Activated CD4-positive, alpha-beta T cell treated with anti-CD3 and anti-CD28 coated beads, Interleukin-2, amount 50 U/mL, for 16 hours (primary cell): ENCODE measurements around the gene UPF1.
A peak's percentile ranks its signal among the peaks of the same experiment; 100 is the strongest.

ENCODE experiments used
- DNase-seq: peaks from one replicate; pipeline ENCODE4 v3.0.0-alpha.2; 2020

UPF1 gene

GRCh38 chr19:18831524-18832305 lies at the start of gene UPF1:
Gene UPF1 (plus strand): TSS chr19:18831959. CDS start chr19:18832210, 251 bp downstream.
- DNase-seq = peak; percentile 97

DNA sequence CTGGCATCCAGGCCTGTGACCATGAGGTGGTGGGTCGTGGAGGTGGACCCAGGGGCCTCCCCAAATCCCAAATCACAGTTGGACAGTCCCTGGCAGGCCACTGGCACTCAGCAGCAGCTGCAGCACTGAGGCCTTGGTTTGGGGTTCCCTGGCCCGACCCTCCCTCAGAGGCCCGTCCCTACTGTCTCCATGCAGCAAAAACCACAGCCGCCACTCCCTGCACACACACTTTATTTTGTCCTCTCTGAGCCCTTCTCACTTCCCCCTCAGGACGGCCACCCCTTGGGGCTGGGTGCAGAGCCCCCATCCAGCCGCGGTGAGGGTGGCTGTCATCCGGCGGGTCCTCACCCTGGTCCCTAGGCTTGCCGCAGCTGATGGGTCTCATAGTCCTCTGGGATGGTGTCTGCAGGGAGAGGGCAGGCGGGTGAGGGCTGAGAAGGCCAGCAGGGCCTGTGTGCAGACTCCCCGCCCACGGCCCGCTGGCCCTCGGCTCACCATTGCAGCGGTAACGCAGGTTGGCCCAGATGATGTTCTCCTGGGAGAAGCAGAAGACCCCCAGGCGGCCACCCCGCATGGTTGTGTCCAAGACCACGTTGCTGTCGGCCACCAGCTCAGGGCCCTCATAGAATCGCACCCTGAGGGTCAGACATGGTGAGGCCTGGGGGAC lies 49.1 kb upstream of the UPF1 start:
- DNase-seq = no peak

DNA sequence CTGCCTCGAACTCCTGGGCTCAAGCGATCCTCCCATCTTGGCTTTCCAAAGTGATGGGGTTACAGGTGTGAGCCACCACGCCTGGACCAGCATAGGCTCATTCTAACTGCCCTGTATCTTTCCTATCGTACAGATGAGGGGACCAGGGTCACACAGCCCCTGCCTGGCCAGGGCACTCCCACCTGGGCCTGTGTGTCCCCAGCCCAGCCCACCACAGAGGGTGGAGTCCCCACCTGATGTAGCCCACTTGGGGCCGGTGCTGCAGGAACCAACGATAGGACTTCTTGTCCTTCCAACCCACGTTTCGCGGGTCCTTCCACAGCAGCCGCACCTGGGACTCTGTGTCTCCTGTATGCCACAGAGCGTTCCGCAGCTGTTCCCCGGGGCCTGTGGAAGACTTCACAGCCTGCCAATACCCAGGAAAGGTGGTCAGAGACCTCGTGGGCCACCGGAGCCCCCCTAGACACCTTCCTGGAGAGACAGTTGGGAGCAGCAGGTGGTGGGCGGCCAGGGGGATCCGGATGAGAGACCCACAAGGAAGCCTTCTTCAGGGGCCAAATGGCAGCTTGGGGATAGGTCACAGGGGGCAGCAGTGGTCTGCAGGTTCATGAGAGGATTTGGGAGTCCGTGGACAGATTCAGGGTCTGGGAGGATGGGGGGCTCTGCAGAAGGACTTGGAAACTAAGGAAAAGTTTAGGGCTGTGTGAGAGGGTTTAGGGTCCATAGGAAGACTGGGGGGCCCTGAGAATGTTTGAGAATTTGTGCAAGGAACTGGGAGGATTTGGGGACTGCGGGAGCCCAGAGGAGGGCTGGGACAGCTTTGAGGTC lies 47.6 kb upstream of the UPF1 start:
- DNase-seq = no peak

DNA sequence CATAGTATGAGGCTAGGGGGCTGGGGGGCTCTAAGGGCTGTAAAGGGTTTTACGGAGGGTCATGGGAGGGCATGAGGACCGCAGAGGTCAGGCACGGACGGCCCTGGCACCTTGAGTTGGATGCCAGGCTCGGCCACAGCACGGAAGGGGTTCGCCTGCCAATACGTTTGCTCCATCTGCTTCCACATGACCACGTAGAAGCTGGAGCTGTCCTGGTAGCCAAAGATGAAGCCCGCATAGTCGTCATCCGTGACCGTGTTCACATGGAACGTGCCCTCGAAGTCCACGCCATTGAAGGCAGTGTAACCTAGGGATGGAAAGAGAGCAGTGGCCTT lies 47.0 kb upstream of the UPF1 start:
- DNase-seq = no peak

DNA sequence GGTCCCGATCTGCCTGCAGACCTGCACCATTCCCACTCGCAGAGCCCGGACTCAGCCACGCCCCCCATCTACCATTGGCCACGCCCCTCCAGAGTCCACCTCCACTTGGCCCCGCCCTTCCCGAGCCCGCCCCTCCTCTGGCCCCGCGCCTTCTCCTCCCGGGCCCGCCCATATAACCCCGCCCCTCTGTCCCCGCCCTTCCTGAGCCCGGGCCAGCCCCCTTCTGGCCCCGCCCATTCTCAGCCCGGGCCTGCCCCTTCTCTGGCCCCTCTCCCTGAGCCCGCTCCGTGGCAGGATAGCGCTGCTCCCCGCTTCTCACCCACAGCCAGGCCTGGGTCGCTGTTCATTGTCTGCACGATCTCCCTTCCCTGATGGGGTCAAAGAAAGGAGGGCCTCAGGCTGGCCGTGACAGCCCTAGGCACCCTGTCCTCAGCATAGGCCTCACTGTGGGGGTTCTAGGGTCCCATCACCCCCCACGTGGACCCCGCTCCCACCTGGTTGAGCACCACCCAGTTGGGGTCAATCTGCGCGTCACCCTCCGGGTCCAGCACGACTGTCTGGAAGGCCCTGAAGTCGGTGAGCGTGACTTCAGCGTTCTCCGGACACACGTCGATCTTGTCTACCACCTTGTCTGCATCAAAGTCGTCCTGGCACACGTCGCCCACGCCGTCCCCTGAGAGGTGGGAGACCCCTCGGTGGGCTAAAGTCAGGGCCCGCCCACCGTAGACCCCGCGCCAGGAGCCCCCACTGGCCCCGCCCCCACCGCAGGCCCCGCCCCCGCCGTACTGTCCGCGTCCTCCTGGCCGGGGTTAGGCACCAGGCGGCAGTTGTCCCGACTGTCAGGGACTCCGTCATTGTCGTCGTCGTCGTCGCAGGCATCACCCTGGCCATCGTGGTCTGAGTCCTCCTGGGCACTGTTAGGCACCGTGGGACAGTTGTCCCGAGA lies 46.3 kb upstream of the UPF1 start:
- DNase-seq = peak; percentile 82

DNA sequence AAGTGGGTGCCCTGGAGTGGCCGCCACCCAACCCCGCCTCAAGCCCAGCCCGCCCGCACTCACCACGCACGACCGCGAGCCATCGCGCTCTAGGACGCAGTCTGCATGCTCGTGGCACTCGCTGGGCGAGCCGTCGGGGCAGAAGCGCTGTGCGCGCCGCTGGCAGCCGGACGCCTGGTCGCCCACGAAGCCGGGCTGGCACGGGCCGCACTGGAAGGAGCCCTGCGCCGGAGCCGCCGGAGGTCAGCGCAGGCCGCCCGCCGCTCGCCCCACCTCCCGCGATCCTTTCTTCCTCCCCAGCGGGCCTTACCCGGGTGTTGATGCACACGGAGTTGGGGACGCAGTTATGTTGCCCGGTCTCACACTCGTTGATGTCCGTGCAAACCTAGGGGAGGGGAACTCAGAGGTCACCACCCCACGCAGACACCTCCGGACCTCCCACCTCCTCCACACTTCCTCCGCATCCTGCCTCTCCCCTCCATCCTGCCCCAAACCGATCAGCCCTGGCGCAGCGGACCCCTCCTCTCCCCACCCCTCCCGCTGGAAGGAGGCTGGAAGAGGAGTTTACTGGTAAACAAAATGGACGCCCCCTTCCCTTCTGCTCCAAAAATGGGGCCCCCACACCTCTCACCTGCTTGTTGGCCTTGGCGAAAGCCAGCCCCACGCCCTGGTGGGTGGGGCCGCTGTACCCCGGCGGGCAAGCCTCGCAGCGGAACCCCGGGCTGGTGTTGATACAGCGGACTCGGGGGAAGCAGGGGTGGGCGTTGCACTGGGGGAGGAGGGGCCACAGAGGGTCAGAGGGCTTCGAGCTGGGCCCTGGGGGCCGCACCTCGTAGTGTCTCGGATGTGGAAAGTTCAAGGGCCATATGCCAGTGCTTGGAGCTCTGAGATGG lies 43.0 kb upstream of the UPF1 start:
- DNase-seq = no peak

DNA sequence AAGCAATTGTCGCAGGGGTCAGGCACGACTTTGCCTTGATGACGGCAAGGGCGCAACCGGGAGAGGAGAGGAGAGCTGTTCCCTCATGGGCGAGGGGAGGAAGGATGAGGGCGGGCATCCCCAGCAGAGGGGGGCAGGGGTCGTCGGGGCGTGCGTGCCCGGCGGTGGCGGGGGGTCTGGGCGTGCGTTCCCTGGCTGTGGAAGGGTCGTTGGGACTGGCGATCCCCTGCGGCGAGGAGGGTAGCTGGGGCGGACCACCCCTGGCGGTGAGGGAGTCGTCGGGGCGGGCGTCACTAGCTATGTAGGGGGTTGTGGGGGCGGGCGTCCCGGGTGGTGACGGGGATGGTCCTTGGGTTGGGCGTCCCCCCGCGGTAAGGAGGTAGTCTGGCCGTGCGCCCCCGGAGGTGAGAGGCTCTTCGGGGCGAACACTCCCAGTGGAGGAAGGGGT lies 42.3 kb upstream of the UPF1 start:
- DNase-seq = no peak

GRCh38 chr19:18789883-18790565 lies 41.7 kb upstream of the UPF1 start:
- no peak for DNase-seq

- no peak for DNase-seq
Measured at GRCh38 chr19:18790566-18791314, 41.0 kb upstream of the UPF1 start, which contains the start of gene COMP. Gene COMP (minus strand): TSS chr19:18791305. CDS start chr19:18791269, 36 bp downstream.

DNA sequence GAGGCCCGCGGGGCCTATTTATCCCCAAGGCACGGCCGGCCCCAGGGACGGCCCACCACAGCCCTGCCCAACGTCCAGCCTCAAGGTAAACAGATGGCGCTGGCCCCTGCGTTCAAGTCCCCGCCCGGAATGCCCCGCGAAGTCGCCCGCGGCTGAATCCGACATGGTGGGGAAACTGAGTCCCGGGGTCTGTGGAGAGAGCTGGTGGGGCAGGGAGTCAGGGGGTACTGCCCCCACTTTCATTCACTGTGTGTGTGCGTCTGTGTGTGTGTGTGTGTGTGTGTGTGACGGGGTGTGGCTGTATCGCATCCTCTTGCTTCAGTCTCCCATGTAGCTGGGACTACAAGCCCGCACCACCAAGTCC lies 40.5 kb upstream of the UPF1 start:
- no peak for DNase-seq

GRCh38 chr19:18792661-18793060 lies 39.1 kb upstream of the UPF1 start:
- DNase-seq = no peak

GRCh38 chr19:18793144-18794028 lies 38.4 kb upstream of the UPF1 start:
- no peak for DNase-seq

DNA sequence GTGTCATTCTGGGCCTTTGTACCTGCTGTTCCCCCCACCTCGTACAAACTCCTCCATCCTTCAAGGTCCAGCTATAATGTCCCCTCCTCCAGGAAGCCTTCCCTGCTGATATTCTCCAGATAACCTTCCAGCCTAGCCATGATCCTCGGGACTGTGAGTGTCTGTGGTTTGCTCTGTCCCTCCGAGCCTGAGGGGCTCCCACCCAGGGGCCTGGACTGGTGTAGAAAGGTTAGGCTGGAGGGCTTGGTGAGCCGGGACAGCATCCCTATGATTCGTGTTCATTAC lies 37.8 kb upstream of the UPF1 start:
- DNase-seq = no peak

- no peak for DNase-seq
Measured at GRCh38 chr19:18794692-18795091, 37.1 kb upstream of the UPF1 start.

DNA sequence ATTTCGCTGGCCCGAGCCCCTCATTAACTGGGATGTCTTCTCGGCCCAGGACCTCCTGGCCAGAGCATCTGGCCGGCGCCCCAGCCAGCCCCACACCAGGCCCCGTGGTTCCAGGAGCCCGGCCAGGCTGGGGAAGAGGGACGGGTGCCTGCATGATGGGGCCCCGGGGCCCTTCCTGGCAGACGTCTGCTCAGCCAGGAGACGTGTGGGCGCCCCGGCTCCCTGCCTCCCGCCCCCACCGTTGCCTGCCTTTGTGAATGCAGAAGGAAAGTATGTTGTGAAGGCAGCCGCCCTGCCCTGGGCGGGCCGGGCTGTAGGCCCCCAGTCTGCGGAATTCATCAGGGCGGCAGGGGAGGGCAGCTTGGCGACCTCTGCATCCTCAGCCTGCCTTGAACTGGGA lies 36.2 kb upstream of the UPF1 start:
- DNase-seq = no peak

GRCh38 chr19:18796239-18796638 lies 35.5 kb upstream of the UPF1 start:
- no peak for DNase-seq

DNA sequence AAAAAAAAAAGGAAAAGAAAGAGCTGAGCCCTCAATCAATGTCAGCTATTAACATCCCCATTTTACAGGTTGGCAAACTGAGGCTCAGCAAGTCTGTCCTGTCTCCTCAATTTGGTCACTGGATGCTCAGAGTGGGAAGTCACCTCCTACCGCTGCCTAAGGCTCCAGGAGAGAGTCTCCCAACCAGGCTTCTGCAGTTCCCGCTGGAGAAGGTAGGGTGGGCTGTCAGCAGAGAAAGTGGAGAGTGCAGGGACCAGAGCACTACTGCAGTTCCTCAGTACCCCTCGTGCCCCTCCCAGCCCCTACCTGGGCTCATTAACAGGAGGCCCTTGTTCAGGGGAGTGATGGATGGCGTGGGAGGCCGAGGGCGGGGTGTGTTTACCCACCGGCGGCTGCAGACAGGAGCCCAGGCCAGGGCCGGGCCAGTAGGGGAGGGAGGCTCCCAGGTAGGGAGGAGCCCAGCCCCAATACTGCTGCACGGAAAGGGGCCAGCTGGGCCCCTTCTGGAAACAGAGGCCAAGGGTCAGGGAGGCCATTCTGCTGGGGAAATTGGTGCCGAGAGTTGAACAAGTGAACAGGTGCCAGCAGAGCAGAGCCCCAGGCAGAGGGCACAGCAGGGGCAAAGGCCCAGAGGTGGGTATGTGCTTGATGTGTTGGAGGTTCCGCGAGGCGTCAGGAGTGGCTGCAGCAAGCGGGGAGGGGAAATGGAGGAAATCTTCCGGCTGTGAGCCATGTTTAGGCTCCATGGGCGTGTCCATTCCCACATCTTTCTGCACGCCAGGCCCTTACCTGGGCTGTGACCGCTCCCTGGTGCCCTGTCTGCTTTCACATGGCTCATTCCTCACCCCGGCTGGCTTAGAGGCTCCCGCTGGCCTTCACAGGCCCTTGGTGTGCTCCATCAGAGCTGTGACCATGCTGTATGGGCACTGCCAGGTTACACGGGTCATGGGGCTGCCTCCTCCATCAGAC lies 33.1 kb upstream of the UPF1 start:
- DNase-seq = no peak

DNA sequence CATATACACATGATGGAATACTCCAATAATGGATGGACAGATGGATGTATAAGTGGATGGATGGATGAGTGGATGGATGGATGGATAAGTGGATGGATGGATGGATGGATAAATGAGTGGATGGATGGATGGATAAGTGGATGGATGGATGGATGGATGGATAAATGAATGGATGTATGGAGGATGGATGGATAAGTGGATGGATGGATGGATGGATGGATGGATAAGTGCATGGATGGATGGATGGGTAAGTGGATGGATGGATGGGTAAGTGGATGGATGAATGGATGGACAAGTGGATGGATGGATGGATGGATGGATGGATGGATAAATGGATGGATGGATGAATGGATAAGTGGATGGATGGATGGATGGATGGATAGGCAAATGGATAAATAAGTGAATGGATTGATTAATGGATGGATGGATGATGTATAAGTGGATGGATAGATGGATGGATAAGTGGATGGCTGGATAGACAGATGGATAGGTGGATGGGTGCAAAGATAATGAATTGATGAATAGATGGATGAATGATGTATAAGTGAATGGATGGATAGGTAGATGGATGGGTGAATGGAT lies 32.3 kb upstream of the UPF1 start:
- no peak for DNase-seq
